H1 (cell line): Measurements from ENCODE around the gene DMPK. TPM values are rescaled to one million over a fixed set of nuclear protein-coding genes. Genes with fewer than 3 reads are reported as not detected.

Experiments used
- CTCF ChIA-PET: fragments of 300-600 bp; sonication (Branson Sonifier 250); formaldehyde crosslinking; loops from one replicate; lab custom pipeline; 2021; ENCODE audit not compliant: partially characterized antibody; lab: Charles Lee
- POLR2A ChIA-PET: fragments of 300-600 bp; sonication (Branson Sonifier 250); formaldehyde crosslinking; loops from one replicate; lab custom pipeline; 2021; ENCODE audit warnings: inconsistent platforms; ENCODE audit not compliant: partially characterized antibody; lab: Charles Lee
- DNase-seq, 2 experiments: peaks; one replicate each; pipeline versions ENCODE4 v3.0.0 to v3.0.0-alpha.2; 2010 to 2022; ENCODE audit warnings: low spot score in 2 of 2, low read depth in 1 of 2, mixed read lengths in 1 of 2
- FAIRE-seq: peaks from 2 replicates; lab custom pipeline; 2011; peaks lifted over from hg19 to GRCh38; lab: Jason Lieb, UNC
- H2AFZ ChIP-seq: 2 replicates; pipeline ENCODE4 v1.8.1; 2012; ENCODE audit warnings: low read length, inconsistent platforms
- H2AK5ac ChIP-seq: 2 replicates; pipeline ENCODE4 v1.6.1; 2013; ENCODE audit warnings: low read depth, low read length
- H2BK120ac ChIP-seq: replicated peaks from 2 replicates; pipeline ENCODE3; 2013; ENCODE audit warnings: low read depth, low read length, inconsistent platforms
- H2BK12ac ChIP-seq: 2 replicates; pipeline ENCODE4 v1.6.1; 2013; ENCODE audit warnings: low read depth, low read length
- H2BK15ac ChIP-seq: 2 replicates; pipeline ENCODE4 v1.6.1; 2013; ENCODE audit warnings: low read length
- H2BK20ac ChIP-seq: 2 replicates; pipeline ENCODE4 v1.6.1; 2013; ENCODE audit warnings: low read length
- H2BK5ac ChIP-seq: 2 replicates; pipeline ENCODE4 v1.6.1; 2013; ENCODE audit warnings: low read depth, low read length
- H3K14ac ChIP-seq: 2 replicates; pipeline ENCODE4 v1.6.1; 2013; ENCODE audit warnings: inconsistent platforms; ENCODE audit not compliant: insufficient read length
- H3K18ac ChIP-seq: 2 replicates; pipeline ENCODE4 v1.6.1; 2013; ENCODE audit warnings: low read length; ENCODE audit errors: extremely low read depth
- H3K23ac ChIP-seq: 2 replicates; pipeline ENCODE4 v1.6.1; 2013; ENCODE audit warnings: inconsistent platforms; ENCODE audit not compliant: insufficient read length
- H3K23me2 ChIP-seq: 2 replicates; pipeline ENCODE4 v1.6.1; 2013; ENCODE audit warnings: low read depth, low read length
- H3K27ac ChIP-seq: 2 replicates; pipeline ENCODE4 v1.6.1; 2011; ENCODE audit warnings: low read depth, low read length, inconsistent platforms
- H3K27me3 ChIP-seq, 4 experiments: replicated peaks in 1 of 4; 1 replicate in 1 of 4; 2 replicates in 3 of 4; pipeline versions ENCODE4 v1.6.1 to v1.8.1; 2011 to 2013; ENCODE audit warnings: low read length in 3 of 4, mild to moderate bottlenecking in 3 of 4, inconsistent platforms in 2 of 4, mixed read lengths in 2 of 4, moderate library complexity in 1 of 4; ENCODE audit not compliant: control insufficient read depth in 3 of 4, insufficient read depth in 3 of 4; ENCODE audit errors: extremely low read depth in 1 of 4
- H3K36me3 ChIP-seq, 4 experiments: 2 replicates each; pipeline versions ENCODE4 v1.6.1 to v1.8.1; 2011 to 2013; ENCODE audit warnings: mild to moderate bottlenecking in 4 of 4, low read length in 3 of 4, moderate library complexity in 2 of 4, control low read depth in 1 of 4, inconsistent platforms in 1 of 4; ENCODE audit not compliant: insufficient read depth in 4 of 4, control insufficient read depth in 2 of 4
- H3K4ac ChIP-seq: replicated peaks from 2 replicates; pipeline ENCODE3; 2013; ENCODE audit warnings: low read length, low read depth, mixed read lengths, inconsistent platforms; ENCODE audit not compliant: insufficient read length
- H3K4me1 ChIP-seq, 4 experiments: replicated peaks in 1 of 4; 1 replicate in 1 of 4; 2 replicates in 3 of 4; pipeline versions ENCODE4 v1.6.1 to v1.8.1; 2011 to 2013; ENCODE audit warnings: low read length in 3 of 4, inconsistent platforms in 2 of 4, mixed read lengths in 1 of 4; ENCODE audit not compliant: insufficient read depth in 4 of 4, control insufficient read depth in 3 of 4
- H3K4me2 ChIP-seq, 2 experiments: 2 replicates each; pipeline versions ENCODE4 v1.6.1 to v1.8.1; 2011 to 2013; ENCODE audit warnings: low read depth in 2 of 2, low read length in 2 of 2, control low read depth in 1 of 2, inconsistent platforms in 1 of 2, mild to moderate bottlenecking in 1 of 2; ENCODE audit not compliant: insufficient read depth in 1 of 2
- H3K4me3 ChIP-seq, 4 experiments: fragments of 200-600, 300-600 bp in 1 of 4; sonication (generic), shearing (Covaris generic), sonication (Bioruptor Twin) in 1 of 4; 2 replicates each; pipeline versions ENCODE4 v1.5.1 to v1.8.1; 2011 to 2016; ENCODE audit warnings: low read length in 4 of 4, low read depth in 3 of 4, control low read depth in 2 of 4, inconsistent platforms in 2 of 4, mild to moderate bottlenecking in 2 of 4, mixed read lengths in 1 of 4, moderate library complexity in 1 of 4; ENCODE audit not compliant: insufficient read depth in 2 of 4; ENCODE audit errors: extremely low read depth in 1 of 4
- H3K56ac ChIP-seq: replicated peaks from 2 replicates; pipeline ENCODE3; 2013; ENCODE audit warnings: low read depth, mild to moderate bottlenecking, mixed read lengths, low read length, inconsistent platforms; ENCODE audit not compliant: insufficient read length
- H3K79me1 ChIP-seq: 2 replicates; pipeline ENCODE4 v1.6.1; 2013; ENCODE audit warnings: low read depth, low read length, control low read depth
- H3K79me2 ChIP-seq, 2 experiments: 2 replicates each; pipeline versions ENCODE4 v1.6.1 to v1.8.1; 2012 to 2013; ENCODE audit warnings: low read length in 2 of 2, mild to moderate bottlenecking in 2 of 2, inconsistent platforms in 1 of 2; ENCODE audit not compliant: insufficient read depth in 2 of 2, control insufficient read depth in 1 of 2
- H3K9ac ChIP-seq, 4 experiments: replicated peaks in 1 of 4; 1 replicate in 1 of 4; 2 replicates in 3 of 4; pipeline versions ENCODE4 v1.6.1 to v1.8.1; 2011 to 2013; ENCODE audit warnings: low read depth in 3 of 4, low read length in 3 of 4, control low read depth in 2 of 4, mild to moderate bottlenecking in 2 of 4, moderate library complexity in 2 of 4, inconsistent platforms in 1 of 4; ENCODE audit errors: extremely low read depth in 1 of 4
- H3K9me3 ChIP-seq, 2 experiments: 2 replicates each; pipeline versions ENCODE4 v1.6.1 to v1.8.1; 2012 to 2013; ENCODE audit warnings: mild to moderate bottlenecking in 2 of 2, moderate library complexity in 2 of 2, control low read depth in 1 of 2, inconsistent platforms in 1 of 2, low read depth in 1 of 2, low read length in 1 of 2, mixed read lengths in 1 of 2; ENCODE audit not compliant: insufficient read depth in 2 of 2
- H4K20me1 ChIP-seq, 2 experiments: replicated peaks in 1 of 2; 2 replicates each; pipeline versions ENCODE3 to v1.8.1; 2011 to 2013; ENCODE audit warnings: inconsistent platforms in 2 of 2, low read length in 2 of 2, mild to moderate bottlenecking in 1 of 2; ENCODE audit not compliant: insufficient read depth in 2 of 2, control insufficient read depth in 1 of 2
- H4K5ac ChIP-seq: 2 replicates; pipeline ENCODE4 v1.6.1; 2013; ENCODE audit warnings: low read length, low read depth, mixed read lengths, inconsistent platforms; ENCODE audit not compliant: insufficient read length
- H4K8ac ChIP-seq: 2 replicates; pipeline ENCODE4 v1.8.0; 2013; ENCODE audit warnings: mild to moderate bottlenecking, moderate library complexity, low read length, inconsistent platforms; ENCODE audit not compliant: insufficient read depth; ENCODE audit errors: extremely low read depth
- H4K91ac ChIP-seq: replicated peaks from 2 replicates; pipeline ENCODE3; 2013; ENCODE audit warnings: low read length, mixed read lengths, inconsistent platforms; ENCODE audit not compliant: insufficient read length
- CEBPB ChIP-seq: IDR thresholded peaks from 2 replicates; pipeline ENCODE4 v1.6.1; 2012; ENCODE audit warnings: low read depth, low read length
- CTCF ChIP-seq, 3 experiments: IDR thresholded peaks; 1 replicate in 2 of 3; 2 replicates in 1 of 3; pipeline versions ENCODE4 v1.5.1 to v1.6.1; 2011; ENCODE audit warnings: low read length in 3 of 3, mild to moderate bottlenecking in 3 of 3, inconsistent platforms in 2 of 3, low read depth in 1 of 3, moderate library complexity in 1 of 3; ENCODE audit not compliant: insufficient read depth in 1 of 3; ENCODE audit errors: control extremely low read depth in 1 of 3
- WGBS, 2 experiments: shearing (Covaris generic) in 1 of 2; methylation state at CpG; one replicate each; pipeline versions ENCODE4 v1.1.6 to v1.1.7; 2013 to 2015; ENCODE audit warnings: low lambda C conversion rate in 2 of 2, mixed read lengths in 2 of 2, inconsistent platforms in 1 of 2, low coverage in 1 of 2, missing lambda C conversion rate in 1 of 2; ENCODE audit not compliant: insufficient replicate concordance in 2 of 2, insufficient coverage in 1 of 2, insufficient read length in 1 of 2; ENCODE audit errors: extremely low coverage in 1 of 2, missing lambda C conversion rate in 1 of 2; 5-methylcytosine and 5-hydroxymethylcytosine counted together
- polyA plus RNA-seq, 7 experiments: library from polyadenylated mRNA; depleted of rRNA in 3 of 7; stranded (reverse) in 5 of 7; unstranded in 2 of 7; fragments of >200 nt in 5 of 7; fragments of 200-250 nt in 2 of 7; gene quantifications; 1 replicate in 5 of 7; 2 replicates in 1 of 7; 4 replicates in 1 of 7; pipeline versions ENCODE4 v1.2.1 to v1.2.3, GENCODE V29; 2011 to 2013; ENCODE audit warnings: missing spikeins in 2 of 7, mixed read lengths in 2 of 7
- total RNA-seq: library from RNA; stranded (reverse); fragmentation: NEBNext Ultra II Directional; extraction: Animal tissue kit (Norgen Biotek cat#: 25700); gene quantifications from 2 replicates; pipeline ENCODE4 v1.2.1, GENCODE V29; 2021

The DMPK gene
- total and polyA plus RNA-seq, 2 of the 8 experiments (the other 6 are each of a cell fraction or from before 2014, with no cell fraction given): 13.7 to 27.4 TPM

GRCh38 chr19:45820413-45821102, 38.3 kb upstream of the DMPK start:
- H3K4me3 ChIP-seq: no peak overlapping the region
- no peak for FAIRE-seq
- H4K5ac ChIP-seq: no peak overlapping the region
- H3K36me3 ChIP-seq: peaks cover 11 to 39% (median 29%) of the 10 kb centered on the region in 4 experiments
- no peak overlapping the region for H2AFZ ChIP-seq
- no peak overlapping the region for H2BK120ac ChIP-seq
- H3K23ac ChIP-seq: no peak overlapping the region
- 88% methylated on average over 20 of the region's 20 CpGs; no CpG with 5 or more reads in 1 of the 2 experiments for WGBS, 2 experiments
- no peak overlapping the region for H3K14ac ChIP-seq
- peaks cover 2 to 11% of the 10 kb centered on the region in 2 experiments for H4K20me1 ChIP-seq
- no peak overlapping the region for H3K56ac ChIP-seq
- H3K9me3 ChIP-seq: no peaks in the 10 kb centered on the region
- no peaks in the 10 kb centered on the region; the same call in 1 of the 2 replicates for H3K79me1 ChIP-seq
- H3K4ac ChIP-seq: no peak overlapping the region
- H3K4me2 ChIP-seq: no peak overlapping the region
- H3K23me2 ChIP-seq: peaks cover 10% of the 10 kb centered on the region
- ChIA-PET CTCF (interaction anchor here (1.3 to 2.4 kb wide), 5 partner anchors 11 to 63 kb away, joined by 3 to 9 read pairs (median 5); no protein-coding TSS in a partner anchor), POLR2A (interaction anchor here (0.9 to 12.6 kb wide), 7 partner anchors 9 to 50 kb away, joined by 3 to 175 read pairs (median 5); partner anchors contain the start of genes DMPK, FOXA3 and SIX5)
- no peak overlapping the region for H4K91ac ChIP-seq
- no peak overlapping the region for H2BK12ac ChIP-seq
- no peak overlapping the region for H2BK20ac ChIP-seq
- H2BK15ac ChIP-seq: no peak overlapping the region
- DNase-seq: no peak
- TF ChIP-seq CEBPB (no peak), CTCF (IDR thresholded peaks at IDR 0.05; ENCODE audit: control extremely low read depth in 1 of 3, insufficient read depth in 1 of 3, low read depth in 1 of 3, low read length in 3 of 3) (peak in 2 of 3 experiments; percentile 20 to 31; a peak in 2 of 4 replicates)
- H3K79me2 ChIP-seq: no peaks in the 10 kb centered on the region
- no peak overlapping the region for H4K8ac ChIP-seq
- no peak overlapping the region for H2BK5ac ChIP-seq
- no peak overlapping the region for H3K27ac ChIP-seq
- H3K18ac ChIP-seq: no peak overlapping the region
- H2AK5ac ChIP-seq: no peak overlapping the region
- H3K27me3 ChIP-seq: no peaks in the 10 kb centered on the region
- no peak overlapping the region for H3K9ac ChIP-seq
- peaks cover 0 to 17% (median 15%) of the 10 kb centered on the region in 4 experiments; a peak in 6 of 7 replicates for H3K4me1 ChIP-seq
